ENCODE data around the gene TNK1. TPM values are rescaled to one million over a fixed set of nuclear protein-coding genes. Genes with fewer than 3 reads are reported as not detected.

Gene TNK1
- total RNA-seq, 1 donor from 2014 or later: 6.1 TPM

- ATAC-seq: no peak
Measured at GRCh38 chr17:7437369-7437863, 56.5 kb downstream of the TNK1 start.

GRCh38 chr17:7437950-7438614 lies 57.2 kb downstream of the TNK1 start:
- peak; percentile 3 for ATAC-seq

- ATAC-seq: no peak
Measured at GRCh38 chr17:7438656-7439460, 58.0 kb downstream of the TNK1 start.

Other genes with a start within 250 kb of the TNK1 start
- gene ASGR1, start 201.7 kb upstream of the TNK1 start, total RNA-seq: 1.00 TPM
- 3.1 TPM for gene DLG4, start 161.3 kb upstream of the TNK1 start, total RNA-seq
- 311 TPM for gene ACADVL, start 161.2 kb upstream of the TNK1 start, total RNA-seq
- gene DVL2, start 146.6 kb upstream of the TNK1 start, total RNA-seq: 32.7 TPM
- gene PHF23, start 141.6 kb upstream of the TNK1 start, total RNA-seq: 33.6 TPM
- 268 TPM for gene GABARAP, start 138.6 kb upstream of the TNK1 start, total RNA-seq
- gene CTDNEP1, start 129.4 kb upstream of the TNK1 start, total RNA-seq: 87.6 TPM
- gene ELP5, start 128.9 kb upstream of the TNK1 start, total RNA-seq: 40.3 TPM
- 279 TPM for gene CLDN7, start 118.6 kb upstream of the TNK1 start, total RNA-seq
- gene SLC2A4, start 99.4 kb upstream of the TNK1 start, total RNA-seq: 0.68 TPM
- gene YBX2, start 86.5 kb upstream of the TNK1 start, total RNA-seq: 0.96 TPM
- gene EIF5A, start 73.5 kb upstream of the TNK1 start, total RNA-seq: 623 TPM
- gene GPS2, start 65.7 kb upstream of the TNK1 start, total RNA-seq: 38.9 TPM
- 13.5 TPM for gene NEURL4, start 51.8 kb upstream of the TNK1 start, total RNA-seq
- gene ACAP1, start 44.6 kb upstream of the TNK1 start, total RNA-seq: 3.8 TPM
- 32.9 TPM for gene KCTD11, start 28.9 kb upstream of the TNK1 start, total RNA-seq
- gene TMEM95, start 25.9 kb upstream of the TNK1 start, total RNA-seq: not detected
- gene PLSCR3, start 13.4 kb downstream of the TNK1 start, total RNA-seq: 23.1 TPM
- gene TMEM256, start 23.0 kb downstream of the TNK1 start, total RNA-seq: 92.8 TPM
- gene NLGN2, start 26.8 kb downstream of the TNK1 start, total RNA-seq: 3.0 TPM
- not detected for gene SPEM1, start 39.2 kb downstream of the TNK1 start, total RNA-seq
- not detected for gene SPEM2, start 44.5 kb downstream of the TNK1 start, total RNA-seq
- gene SPEM3, start 47.8 kb downstream of the TNK1 start, total RNA-seq: not detected
- 8.2 TPM for gene TMEM102, start 54.3 kb downstream of the TNK1 start, total RNA-seq
- gene FGF11, start 58.4 kb downstream of the TNK1 start, total RNA-seq: 8.6 TPM
- gene CHRNB1, start 64.0 kb downstream of the TNK1 start, total RNA-seq: 4.9 TPM
- 21.0 TPM for gene ZBTB4, start 98.5 kb downstream of the TNK1 start, total RNA-seq
- gene SLC35G6, start 100.4 kb downstream of the TNK1 start, total RNA-seq: not detected
- 116 TPM for gene POLR2A, start 103.3 kb downstream of the TNK1 start, total RNA-seq
- gene TNFSF12, start 168.0 kb downstream of the TNK1 start, total RNA-seq: 2.7 TPM
- gene TNFSF13, start 177.7 kb downstream of the TNK1 start, total RNA-seq: 6.4 TPM
- gene SENP3, start 180.8 kb downstream of the TNK1 start, total RNA-seq: 34.5 TPM
- gene CD68, start 198.5 kb downstream of the TNK1 start, total RNA-seq: 61.3 TPM
- 36.7 TPM for gene MPDU1, start 202.8 kb downstream of the TNK1 start, total RNA-seq
- gene SOX15, start 209.0 kb downstream of the TNK1 start, total RNA-seq: 74.0 TPM
- 17.0 TPM for gene FXR2, start 233.8 kb downstream of the TNK1 start, total RNA-seq
- gene SAT2, start 246.7 kb downstream of the TNK1 start, total RNA-seq: 35.7 TPM
- gene SHBG, start 249.0 kb downstream of the TNK1 start, total RNA-seq: 0.48 TPM

Measured in esophagus mucosa (tissue), 1 donor.